ENCODE results near the gene PHF2. TPM values are rescaled to one million over a fixed set of nuclear protein-coding genes. Genes with fewer than 3 reads are reported as not detected.
A peak's percentile ranks its signal among the peaks of the same experiment; 100 is the strongest.

PHF2 gene
- total and polyA plus RNA-seq, 7 donors: 10.9 to 31.9 (median 21.4) TPM

GRCh38 chr9:93541581-93542349 is 34.6 kb upstream of the PHF2 start:
- DNase-seq: no peak
- H3K9me3 ChIP-seq: no peaks in the 10 kb centered on the region
- intact Hi-C loops (cut with DNase I): no loop called here
- 89 to 95% methylated on average over 8 of the region's 8 CpGs for WGBS, 2 donors
- no peak overlapping the region for H3K4me3 ChIP-seq
- H3K4me1 ChIP-seq: peaks cover 0 to 21% (median 13%) of the 10 kb centered on the region in 4 donors
- H3K27me3 ChIP-seq: no peaks in the 10 kb centered on the region
- peaks cover 0 to 56% (median 13%) of the 10 kb centered on the region in 4 donors for H3K36me3 ChIP-seq
- H3K27ac ChIP-seq: peak overlapping the region in 3 of 4 donors; percentile 2 to 51 (median 48)
- TF ChIP-seq POLR2AphosphoS5 (IDR thresholded peaks at IDR 0.05) (no peak), CTCF (IDR thresholded peaks at IDR 0.05) (no peak), POLR2A (IDR thresholded peaks at IDR 0.05) (no peak), EP300 (IDR thresholded peaks at IDR 0.05) (no peak)

GRCh38 chr9:93543117-93543516 is 33.3 kb upstream of the PHF2 start:
- no peaks in the 10 kb centered on the region for H3K9me3 ChIP-seq
- DNase-seq: no peak
- no peak overlapping the region for H3K27ac ChIP-seq
- intact Hi-C loops (cut with DNase I): no loop called here
- H3K4me3 ChIP-seq: no peak overlapping the region
- no peaks in the 10 kb centered on the region for H3K27me3 ChIP-seq
- H3K36me3 ChIP-seq: peaks cover 0 to 55% (median 13%) of the 10 kb centered on the region in 4 donors
- TF ChIP-seq CTCF (IDR thresholded peaks at IDR 0.05): no peak
- TF ChIP-seq POLR2A (IDR thresholded peaks at IDR 0.05): no peak
- TF ChIP-seq EP300 (IDR thresholded peaks at IDR 0.05): no peak
- no peak for TF ChIP-seq POLR2AphosphoS5 (IDR thresholded peaks at IDR 0.05)
- peaks cover 0 to 21% (median 13%) of the 10 kb centered on the region in 4 donors for H3K4me1 ChIP-seq
- 97 to 98% methylated on average over 9 of the region's 9 CpGs for WGBS, 2 donors

- Histone ChIP-seq H3K27ac (no peak overlapping the region), H3K4me3 (no peak overlapping the region), H3K36me3 (peaks cover 4 to 65% (median 16%) of the 10 kb centered on the region in 4 donors), H3K9me3 (no peaks in the 10 kb centered on the region), H3K4me1 (peaks cover 0 to 15% (median 13%) of the 10 kb centered on the region in 4 donors), H3K27me3 (no peaks in the 10 kb centered on the region)
- intact Hi-C loops (cut with DNase I): no loop called here
- 96% methylated on average over 11 of the region's 11 CpGs for WGBS, 2 donors
- TF ChIP-seq POLR2A (IDR thresholded peaks at IDR 0.05) (no peak), CTCF (IDR thresholded peaks at IDR 0.05) (no peak), POLR2AphosphoS5 (IDR thresholded peaks at IDR 0.05) (no peak), EP300 (IDR thresholded peaks at IDR 0.05) (no peak)
- no peak for DNase-seq
Observed at GRCh38 chr9:93546356-93546755, 30.0 kb upstream of the PHF2 start.

GRCh38 chr9:93549611-93550010 is 26.8 kb upstream of the PHF2 start:
- H3K27ac ChIP-seq: no peak overlapping the region

More at GRCh38 chr9:93549611-93550010, 26.8 kb upstream of the PHF2 start:
- Histone ChIP-seq H3K4me3 (no peak overlapping the region), H3K4me1 (peaks cover 0 to 4% (median under 1%) of the 10 kb centered on the region in 4 donors), H3K36me3 (peaks cover 4 to 64% (median 18%) of the 10 kb centered on the region in 4 donors), H3K9me3 (no peaks in the 10 kb centered on the region), H3K27me3 (no peaks in the 10 kb centered on the region)
- no peak for DNase-seq
- intact Hi-C loops (cut with DNase I): no loop called here
- WGBS, 2 donors: 19 to 65% methylated on average over 5 of the region's 5 CpGs
- no peak for TF ChIP-seq POLR2AphosphoS5 (IDR thresholded peaks at IDR 0.05)
- TF ChIP-seq POLR2A (IDR thresholded peaks at IDR 0.05): no peak
- TF ChIP-seq EP300 (IDR thresholded peaks at IDR 0.05): no peak
- no peak for TF ChIP-seq CTCF (IDR thresholded peaks at IDR 0.05)

Data from sigmoid colon (tissue), 7 donors.